GM12878 (cell line): ENCODE measurements around the gene CCSER2. TPM values are rescaled to one million over a fixed set of nuclear protein-coding genes. Genes with fewer than 3 reads are reported as not detected.

Experiments
- ATAC-seq: fragments of 200-7000 bp; cut with Tn5 transposase; 3 replicates; pipeline ENCODE4 v1.9.1; 2020; ENCODE audit warnings: mild to moderate bottlenecking, moderate library complexity
- BruUV-seq: library from RNA; stranded (reverse); fragments of 400-500 nt; replicated peaks from 2 replicates; lab custom pipeline; 2021; lab: Mats Ljungman, UMichigan
- CTCF ChIA-PET: fragments of 300-600 bp; sonication (Branson Sonifier 250); formaldehyde crosslinking; extraction: SDS; loops from one replicate; lab custom pipeline; 2021; ENCODE audit warnings: inconsistent platforms; lab: Yijun Ruan, JAX
- POLR2A ChIA-PET: fragments of 350-600 bp; formaldehyde crosslinking; extraction: SDS; loops from one replicate; lab custom pipeline; 2021; ENCODE audit warnings: inconsistent platforms; lab: Charles Lee
- RAD21 ChIA-PET: fragments of 300-600 bp; sonication (Branson Sonifier 250); formaldehyde crosslinking; loops from one replicate; lab custom pipeline; 2023; ENCODE audit warnings: antibody characterized with exemption; ENCODE audit not compliant: unreplicated experiment; lab: Charles Lee
- SMC1A ChIA-PET: fragments of 300-600 bp; sonication (Branson Sonifier 250); formaldehyde crosslinking; loops from one replicate; lab custom pipeline; 2023; ENCODE audit not compliant: unreplicated experiment, uncharacterized antibody; lab: Charles Lee
- DNase-seq: peaks from one replicate; pipeline ENCODE4 v3.0.0-alpha.2; 2011; ENCODE audit warnings: low read depth, low spot score
- FAIRE-seq: peaks from 3 replicates; lab custom pipeline; 2011; peaks lifted over from hg19 to GRCh38; lab: Jason Lieb, UNC
- H2AFZ ChIP-seq: 2 replicates; pipeline ENCODE4 v1.6.0; 2011; ENCODE audit warnings: low read depth, low read length, control low read depth; ENCODE audit not compliant: control insufficient read depth
- H3K27ac ChIP-seq: 2 replicates; pipeline ENCODE4 v1.5.1; 2011; ENCODE audit warnings: control low read depth; ENCODE audit not compliant: control insufficient read depth, insufficient read depth
- H3K27me3 ChIP-seq, 2 experiments: replicated peaks in 1 of 2; 2 replicates each; pipeline versions ENCODE4 v1.6.0 to v1.6.1; 2011; ENCODE audit warnings: low read length in 1 of 2; ENCODE audit not compliant: control insufficient read depth in 2 of 2, insufficient read depth in 2 of 2
- H3K36me3 ChIP-seq, 2 experiments: 2 replicates each; pipeline ENCODE4 v1.5.1; 2011; ENCODE audit warnings: low read length in 1 of 2; ENCODE audit not compliant: control insufficient read depth in 2 of 2, insufficient read depth in 2 of 2
- H3K4me1 ChIP-seq: 2 replicates; pipeline ENCODE4 v1.6.1; 2011; ENCODE audit warnings: mild to moderate bottlenecking, low read length, moderate library complexity, mixed read lengths; ENCODE audit not compliant: control insufficient read depth, insufficient read depth
- H3K4me2 ChIP-seq: 2 replicates; pipeline ENCODE4 v1.6.0; 2011; ENCODE audit warnings: control low read depth; ENCODE audit not compliant: control insufficient read depth, insufficient read depth
- H3K4me3 ChIP-seq: fragments of 200-600 bp; sonication (generic); 2 replicates; pipeline ENCODE4 v1.5.1; 2016
- H3K79me2 ChIP-seq: 2 replicates; pipeline ENCODE4 v1.6.0; 2011; ENCODE audit warnings: low read length; ENCODE audit not compliant: control insufficient read depth, insufficient read depth
- H3K9ac ChIP-seq: 2 replicates; pipeline ENCODE4 v1.8.0; 2011; ENCODE audit warnings: low read length, control low read depth, mixed read lengths; ENCODE audit not compliant: control insufficient read depth, insufficient read depth
- H3K9me3 ChIP-seq: replicated peaks from 3 replicates; pipeline ENCODE4 v1.5.1; 2011; ENCODE audit warnings: mild to moderate bottlenecking, low read length; ENCODE audit not compliant: control insufficient read depth, insufficient read depth
- H4K20me1 ChIP-seq: 2 replicates; pipeline ENCODE4 v1.6.0; 2011; ENCODE audit not compliant: control insufficient read depth, insufficient read depth
- BCL3 ChIP-seq: IDR thresholded peaks from 2 replicates; pipeline ENCODE4 v1.6.1; 2011; ENCODE audit warnings: borderline replicate concordance, low read depth, mild to moderate bottlenecking, moderate library complexity, low read length; ENCODE audit not compliant: insufficient read depth, poor library complexity, severe bottlenecking
- BHLHE40 ChIP-seq, 2 experiments: fragments of 450-650 bp in 1 of 2; IDR thresholded peaks; 2 replicates each; pipeline ENCODE4 v1.6.1; 2011 to 2017; ENCODE audit warnings: low read depth in 2 of 2, borderline replicate concordance in 1 of 2, improper control_type of control experiment in 1 of 2, low read length in 1 of 2, mild to moderate bottlenecking in 1 of 2
- BMI1 ChIP-seq: fragments of 450-650 bp; IDR thresholded peaks from 2 replicates; pipeline ENCODE4 v1.6.1; 2016; ENCODE audit warnings: mild to moderate bottlenecking, moderate library complexity, borderline replicate concordance
- EP300 ChIP-seq, 2 experiments: fragments of 150-350 bp in 1 of 2; IDR thresholded peaks; 2 replicates each; pipeline ENCODE4 v1.6.1; 2011 to 2012; ENCODE audit warnings: low read depth in 2 of 2, low read length in 2 of 2, borderline replicate concordance in 1 of 2, improper control_type of control experiment in 1 of 2, inconsistent platforms in 1 of 2; ENCODE audit not compliant: control insufficient read depth in 1 of 2
- FOS ChIP-seq: IDR thresholded peaks from 3 replicates; pipeline ENCODE4 v1.6.1; 2011; ENCODE audit warnings: borderline replicate concordance; ENCODE audit not compliant: insufficient read length; ENCODE audit errors: extremely low read depth
- FOXK2 ChIP-seq: fragments of 450-650 bp; IDR thresholded peaks from 2 replicates; pipeline ENCODE4 v1.6.1; 2017; ENCODE audit warnings: mild to moderate bottlenecking, moderate library complexity
- JUND ChIP-seq: IDR thresholded peaks from 2 replicates; pipeline ENCODE4 v1.6.1; 2012; ENCODE audit warnings: low read depth, mild to moderate bottlenecking, low read length, improper control_type of control experiment, moderate library complexity
- KAT2A ChIP-seq: conservative IDR thresholded peaks from 2 replicates; pipeline ENCODE4 v1.6.1; 2011; ENCODE audit warnings: low read depth, low read length; ENCODE audit not compliant: control insufficient read depth
- NFYA ChIP-seq: IDR thresholded peaks from 2 replicates; pipeline ENCODE4 v1.6.1; 2011; ENCODE audit warnings: low read depth, mild to moderate bottlenecking, low read length, improper control_type of control experiment, borderline replicate concordance
- PAX8 ChIP-seq: fragments of 450-650 bp; IDR thresholded peaks from 2 replicates; pipeline ENCODE4 v1.6.1; 2017; ENCODE audit warnings: mild to moderate bottlenecking, moderate library complexity
- SP1 ChIP-seq: IDR thresholded peaks from one replicate; pipeline ENCODE4 v1.6.1; 2011; ENCODE audit warnings: low read depth, low read length
- TAF1 ChIP-seq: IDR thresholded peaks from 2 replicates; pipeline ENCODE4 v1.6.1; 2011; ENCODE audit warnings: mild to moderate bottlenecking, low read depth, low read length, borderline replicate concordance
- TCF7 ChIP-seq: IDR thresholded peaks from 2 replicates; pipeline ENCODE4 v1.6.1; 2014; ENCODE audit warnings: antibody characterized with exemption, borderline replicate concordance
- ZBTB40 ChIP-seq: fragments of 450-650 bp; IDR thresholded peaks from 2 replicates; pipeline ENCODE4 v1.6.1; 2016; ENCODE audit warnings: mild to moderate bottlenecking, moderate library complexity, borderline replicate concordance
- ZZZ3 ChIP-seq: IDR thresholded peaks from 2 replicates; pipeline ENCODE4 v1.6.1; 2011; ENCODE audit warnings: low read depth; ENCODE audit not compliant: control insufficient read depth, insufficient read length
- whole genome bisulfite sequencing: methylation state at CpG from one replicate; pipeline ENCODE4 v1.1.6; 2016; ENCODE audit warnings: low lambda C conversion rate; ENCODE audit not compliant: insufficient replicate concordance, insufficient coverage; ENCODE audit errors: missing lambda C conversion rate; 5-methylcytosine and 5-hydroxymethylcytosine counted together
- in situ Hi-C: fragments of 300-500 bp; cut with MboI; formaldehyde crosslinking; loops from 9 replicates; pipeline ENCODE4 v1.14.3; 2018; ENCODE audit warnings: mixed read lengths
- intact Hi-C: fragments of 100-400 bp; cut with micrococcal nuclease; formaldehyde crosslinking; loops from one replicate; pipeline ENCODE4 v1.14.2; 2022; ENCODE audit not compliant: unreplicated experiment
- polyA plus RNA-seq, 11 experiments: library from polyadenylated mRNA; depleted of rRNA in 4 of 11; unstranded in 6 of 11; stranded (reverse) in 5 of 11; fragments of >200 nt; fragmentation: Nextera tagmentation in 4 of 11; fragmentation: Illumina TruSeq in 1 of 11; extraction: Ambion mirVana in 4 of 11; extraction: Trizol in 1 of 11; gene quantifications; 1 replicate in 1 of 11; 2 replicates in 10 of 11; pipeline versions ENCODE4 v1.2.1 to v1.2.3, GENCODE V29; 2011 to 2016; ENCODE audit warnings: inconsistent platforms in 2 of 11, missing spikeins in 2 of 11, low read depth in 1 of 11
- total RNA-seq, 4 experiments: library from RNA; depleted of rRNA in 3 of 4; stranded (reverse); fragments of >200 nt in 3 of 4; fragmentation: Illumina TruSeq in 1 of 4; extraction: Trizol in 1 of 4; gene quantifications; 2 replicates each; pipeline versions ENCODE4 v1.2.1 to v1.2.3, GENCODE V29; 2013 to 2021

CCSER2 gene
- total and polyA plus RNA-seq, 10 of the 15 experiments (the other 5 are each of a cell fraction or from before 2014, with no cell fraction given) = 4.7 to 18.8 (median 13.2) TPM

GRCh38 chr10:84293171-84293570, 35.2 kb upstream of the CCSER2 start:
- DNase-seq = no peak
- POLR2A ChIA-PET = no interaction called here
- no peak for TF ChIP-seq TAF1
- TF ChIP-seq KAT2A = no peak
- TF ChIP-seq BCL3 = no peak
- no peak for TF ChIP-seq ZZZ3
- TF ChIP-seq EP300 (IDR thresholded peaks at IDR 0.05; ENCODE audit: borderline replicate concordance in 1 of 2, control insufficient read depth in 1 of 2, low read depth in 2 of 2, low read length in 2 of 2) = no peak
- TF ChIP-seq PAX8 = no peak
- no peak for TF ChIP-seq TCF7
- no peak for TF ChIP-seq SP1
- no peak for TF ChIP-seq FOS
- TF ChIP-seq BMI1 = no peak
- no peak for TF ChIP-seq JUND
- no peak for TF ChIP-seq BHLHE40 (IDR thresholded peaks at IDR 0.05; ENCODE audit: borderline replicate concordance in 1 of 2, low read depth in 2 of 2, low read length in 1 of 2)
- TF ChIP-seq NFYA = no peak
- no peak for TF ChIP-seq FOXK2
- TF ChIP-seq ZBTB40 = no peak
- TF ChIP-seq, all 136 proteins: peak for 0
- WGBS = 100% methylated on average over 1 of the region's 1 CpG
- ATAC-seq = no peak
- ChIA-PET SMC1A (interaction anchor here (1.1 kb wide), 1 partner anchor 26 kb away, joined by 4 read pairs; no protein-coding TSS in a partner anchor), RAD21 (no interaction called here), CTCF (interaction anchor here (1.4 to 1.7 kb wide), 2 partner anchors 14 to 138 kb away, joined by 4 read pairs; no protein-coding TSS in a partner anchor)
- H2AFZ ChIP-seq = no peak overlapping the region
- no peak overlapping the region for H3K4me2 ChIP-seq
- H3K79me2 ChIP-seq = no peaks in the 10 kb centered on the region
- H3K4me1 ChIP-seq = peaks cover 22% of the 10 kb centered on the region
- intact Hi-C loops (no loop called here), in situ Hi-C loops (no loop called here)
- no peak overlapping the region for H3K27ac ChIP-seq
- no TSS peak for BruUV-seq
- H3K4me3 ChIP-seq = no peak overlapping the region
- no peak overlapping the region for H3K9ac ChIP-seq
- H3K27me3 ChIP-seq = no peaks in the 10 kb centered on the region
- H3K9me3 ChIP-seq = no peaks in the 10 kb centered on the region
- no peaks in the 10 kb centered on the region for H3K36me3 ChIP-seq
- FAIRE-seq = no peak
- no peaks in the 10 kb centered on the region for H4K20me1 ChIP-seq
